ENCODE results near the gene ZNF527. TPM values are rescaled to one million over a fixed set of nuclear protein-coding genes. Genes with fewer than 3 reads are reported as not detected.
A peak's percentile ranks its signal among the peaks of the same experiment; 100 is the strongest.

The ZNF527 gene
- total RNA-seq (1 to 10 TPM; 3.6 to 7.9 (median 6.1) TPM), polyA plus RNA-seq (1 to 10 TPM; 2.5 to 4.7 TPM)
- long read RNA-seq, donor 1, transcript ZNF527-202 (5 exons, 2,828 nt): major isoform, 6 of 9 reads
- long read RNA-seq, donor 1, partial matches to known transcripts: 1 of 9 reads
- long read RNA-seq, donor 1, other reads (novel, unspliced or antisense): 0 of 9 reads
- long read RNA-seq, donor 2, transcript ZNF527-202 (5 exons, 2,828 nt): major isoform, 7 of 8 reads
- long read RNA-seq, donor 2, partial matches to known transcripts: 1 of 8 reads
- long read RNA-seq, donor 2, other reads (novel, unspliced or antisense): 0 of 8 reads
- long read RNA-seq, donor 3, transcript ZNF527-202 (5 exons, 2,828 nt): major isoform, 6 of 7 reads
- long read RNA-seq, donor 3, partial matches to known transcripts: 1 of 7 reads
- long read RNA-seq, donor 3, other reads (novel, unspliced or antisense): 0 of 7 reads

DNA sequence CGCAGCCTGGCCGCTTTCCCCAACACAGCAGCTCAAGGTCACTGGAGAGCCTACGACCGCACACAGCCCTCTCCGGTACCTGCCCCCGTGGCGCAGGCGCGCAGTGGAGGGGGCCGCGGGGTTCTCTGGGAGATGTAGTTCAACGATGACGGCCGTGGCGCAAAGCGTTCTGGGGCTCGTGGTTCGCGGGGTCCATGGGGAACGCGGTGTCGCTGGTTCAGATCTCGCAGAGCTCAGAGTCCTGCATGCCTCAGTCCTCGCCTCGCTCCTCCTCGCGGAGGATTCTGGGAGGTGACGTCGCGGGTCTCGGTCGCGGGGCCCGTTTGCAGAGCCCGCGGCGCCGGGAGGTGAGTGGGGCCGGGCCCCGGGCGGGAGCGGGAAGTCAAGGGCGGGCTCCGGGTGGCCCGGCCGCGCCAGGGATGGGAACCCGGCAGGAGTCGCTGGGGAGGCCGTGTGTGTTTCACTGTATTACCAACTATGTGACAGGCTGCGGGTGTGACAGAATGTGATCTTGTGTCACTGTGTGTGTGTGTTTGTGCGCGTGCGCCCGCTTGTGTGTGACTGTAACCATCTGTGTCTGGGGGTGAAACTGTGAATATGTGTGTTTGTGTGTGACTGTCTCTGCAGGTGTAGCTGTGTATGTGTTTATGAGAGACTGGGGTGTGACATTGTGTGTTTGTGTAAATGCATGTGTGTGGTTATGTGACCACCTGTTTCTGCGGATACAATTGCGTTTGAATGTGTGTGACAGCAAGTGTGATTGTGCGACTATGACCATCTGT lies at the start of gene ZNF527:
Gene ZNF527 (plus strand): TSS at position 220 of the 782 bp plus-strand sequence. CDS start 3,100 bp downstream, outside the sequence.
- intact Hi-C loops (cut with DNase I): loop anchor here in 5 of 10 donors (1.0 to 10.0 kb wide), 8 partner anchors 37 to 159 kb away; partner anchors contain the start of genes ZNF569 (in 4 of the 5), ZNF570 (in 3 of the 5), ZNF585B (in 1 of the 5) and ZNF793 (in 1 of the 5)

DNA sequence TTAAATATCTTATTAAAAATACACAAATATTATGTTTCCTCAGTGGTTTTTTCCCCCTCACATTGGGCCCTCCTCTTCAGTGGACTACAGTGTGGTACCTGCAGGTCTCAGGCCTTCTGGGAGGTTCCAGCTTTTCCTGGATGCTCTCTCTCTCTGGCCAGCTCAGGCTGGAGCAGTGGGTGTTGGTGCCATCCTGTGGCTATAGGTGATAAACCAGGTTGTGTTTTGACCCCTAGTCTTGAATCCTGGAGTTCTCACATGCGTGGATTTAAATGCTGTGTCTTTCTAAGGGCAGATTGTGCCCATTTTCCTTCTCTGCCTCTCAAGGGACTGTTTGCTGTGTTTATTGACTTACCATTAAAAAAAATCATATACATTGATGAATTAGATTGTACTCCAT lies 41.2 kb upstream of the ZNF527 start:
- no peaks in the 10 kb centered on the region for H3K9me3 ChIP-seq
- no peak for DNase-seq
- intact Hi-C loops (cut with DNase I): loop anchor here in 4 of 10 donors (5.0 to 10.0 kb wide), 3 partner anchors 43 to 135 kb away; partner anchors contain the start of genes ZNF527 (in 2 of the 4), ZNF569 (in 2 of the 4), ZNF570 (in 2 of the 4) and ZNF383 (in 1 of the 4)
- H3K27ac ChIP-seq: no peak overlapping the region
- 69 to 73% methylated on average over 1 of the region's 1 CpG for WGBS, 2 donors
- no peak for ATAC-seq
- TF ChIP-seq, protein P1, sequence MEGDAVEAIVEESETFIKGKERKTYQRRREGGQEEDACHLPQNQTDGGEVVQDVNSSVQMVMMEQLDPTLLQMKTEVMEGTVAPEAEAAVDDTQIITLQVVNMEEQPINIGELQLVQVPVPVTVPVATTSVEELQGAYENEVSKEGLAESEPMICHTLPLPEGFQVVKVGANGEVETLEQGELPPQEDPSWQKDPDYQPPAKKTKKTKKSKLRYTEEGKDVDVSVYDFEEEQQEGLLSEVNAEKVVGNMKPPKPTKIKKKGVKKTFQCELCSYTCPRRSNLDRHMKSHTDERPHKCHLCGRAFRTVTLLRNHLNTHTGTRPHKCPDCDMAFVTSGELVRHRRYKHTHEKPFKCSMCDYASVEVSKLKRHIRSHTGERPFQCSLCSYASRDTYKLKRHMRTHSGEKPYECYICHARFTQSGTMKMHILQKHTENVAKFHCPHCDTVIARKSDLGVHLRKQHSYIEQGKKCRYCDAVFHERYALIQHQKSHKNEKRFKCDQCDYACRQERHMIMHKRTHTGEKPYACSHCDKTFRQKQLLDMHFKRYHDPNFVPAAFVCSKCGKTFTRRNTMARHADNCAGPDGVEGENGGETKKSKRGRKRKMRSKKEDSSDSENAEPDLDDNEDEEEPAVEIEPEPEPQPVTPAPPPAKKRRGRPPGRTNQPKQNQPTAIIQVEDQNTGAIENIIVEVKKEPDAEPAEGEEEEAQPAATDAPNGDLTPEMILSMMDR (IDR thresholded peaks at IDR 0.05): peak in 5 of 9 donors; percentile 7 to 28 (median 10)
- H3K36me3 ChIP-seq: peaks cover 0 to 69% (median 30%) of the 10 kb centered on the region in 9 donors
- H3K4me1 ChIP-seq: peaks cover 0 to 12% (median 8%) of the 10 kb centered on the region in 9 donors
- H3K4me3 ChIP-seq: no peak overlapping the region
- no peaks in the 10 kb centered on the region for H3K27me3 ChIP-seq

More for the DNA sequence above, at the start of gene ZNF527:
- TF ChIP-seq, protein P1 (IDR thresholded peaks at IDR 0.05): peak in 3 of 9 donors; percentile 10 to 33 (median 29)
- H3K9me3 ChIP-seq: peaks cover 0 to 52% (median 0%) of the 10 kb centered on the region in 11 donors
- DNase-seq (peak; percentile 98), ATAC-seq (peak; percentile 98 to 100 (median 99))
- H3K27ac ChIP-seq: peak within 1 kb of the TSS; percentile 63 to 92 (median 83)
- peaks cover 0 to 20% (median 11%) of the 10 kb centered on the region in 9 donors for H3K4me1 ChIP-seq
- peaks cover 0 to 29% (median 23%) of the 10 kb centered on the region in 9 donors for H3K36me3 ChIP-seq
- 0 to 1% methylated on average over 58 of the region's 58 CpGs for WGBS, 2 donors
- peak within 1 kb of the TSS; percentile 45 to 83 (median 66) for H3K4me3 ChIP-seq
- no peaks in the 10 kb centered on the region for H3K27me3 ChIP-seq

DNA sequence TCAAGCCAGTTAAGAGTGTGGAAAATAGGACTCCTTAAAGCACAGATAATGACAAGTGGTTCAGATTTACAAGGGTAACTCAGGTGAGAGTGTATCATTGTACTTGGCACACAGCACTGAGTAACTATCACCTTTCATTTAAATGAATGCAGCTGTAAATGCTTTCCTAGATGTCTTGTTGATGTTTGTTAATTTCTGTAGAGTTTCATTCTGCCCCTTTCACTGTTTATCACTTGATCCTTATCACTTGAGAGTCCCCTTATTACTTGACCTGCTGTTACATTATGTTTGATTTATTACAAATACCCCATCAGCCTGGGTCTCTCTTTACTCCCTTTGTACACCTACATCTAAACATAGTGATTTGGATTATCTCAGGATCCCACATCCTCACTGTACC lies 38.1 kb upstream of the ZNF527 start:
- no peak overlapping the region for H3K4me3 ChIP-seq
- no peak for DNase-seq
- H3K27me3 ChIP-seq: no peaks in the 10 kb centered on the region
- intact Hi-C loops (cut with DNase I): loop anchor here in 4 of 10 donors (5.0 to 10.0 kb wide), 3 partner anchors 39 to 132 kb away; partner anchors contain the start of genes ZNF527 (in 2 of the 4), ZNF569 (in 2 of the 4), ZNF570 (in 2 of the 4) and ZNF383 (in 1 of the 4)
- H3K36me3 ChIP-seq: peaks cover 0 to 37% (median 9%) of the 10 kb centered on the region in 9 donors
- H3K4me1 ChIP-seq: peaks cover 2 to 40% (median 22%) of the 10 kb centered on the region in 9 donors
- peaks cover 0 to 6% (median 0%) of the 10 kb centered on the region in 11 donors for H3K9me3 ChIP-seq
- TF ChIP-seq, protein P1 (IDR thresholded peaks at IDR 0.05): no peak
- no peak for ATAC-seq
- H3K27ac ChIP-seq: peak overlapping the region in 1 of 10 donors; percentile 94

All from heart right ventricle (tissue), 16 donors.